ENCODE data around the gene C1orf167.
"Not testable (repeated sequence)": the region's sequence is repeated elsewhere in the genome, so short reads cannot be mapped to it uniquely, and the experiment has no call there.

The C1orf167 gene

GRCh38 chr1:11803924-11804665, 42.1 kb downstream of the C1orf167 start:
- not testable (repeated sequence) for DNase-seq

DNA sequence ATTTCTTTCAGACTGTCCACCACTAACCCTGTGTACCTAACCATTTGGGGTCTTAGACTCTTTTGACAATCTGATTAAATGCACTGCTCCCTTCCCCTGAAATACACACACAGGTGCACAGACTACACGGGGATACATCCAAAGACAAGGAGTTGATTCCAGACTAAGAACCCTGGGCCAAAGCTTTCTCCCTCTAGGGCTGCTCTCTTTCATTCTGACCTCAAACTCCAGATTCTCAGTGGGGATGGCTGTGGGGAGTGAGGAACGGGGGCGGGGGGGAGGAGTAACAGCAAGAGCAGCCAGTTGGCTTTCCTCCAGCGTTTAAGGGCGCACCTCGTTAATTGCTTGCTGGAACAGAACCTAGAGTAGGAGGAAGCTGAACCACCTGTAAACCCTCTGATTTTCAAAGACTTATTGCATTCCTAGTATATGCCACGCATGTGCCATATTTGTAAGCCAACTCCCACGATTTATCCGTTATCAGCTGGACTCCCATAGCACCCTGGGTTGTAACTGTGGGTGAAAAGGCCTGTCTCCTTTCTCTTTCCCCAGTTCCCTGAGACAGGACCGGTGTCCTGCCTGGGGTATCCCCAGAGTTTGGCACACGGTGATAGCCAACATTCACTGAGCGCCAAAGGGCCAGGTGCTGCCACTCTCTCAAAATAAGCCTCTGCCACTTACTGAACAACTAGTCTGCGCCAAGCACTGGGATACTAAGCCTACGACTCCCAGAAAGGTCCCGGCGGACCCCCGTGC, 42.9 kb downstream of the C1orf167 start:
- peak; percentile 22 for DNase-seq

- peak; percentile 99 for DNase-seq
Observed at GRCh38 chr1:11805422-11806306, 43.7 kb downstream of the C1orf167 start, which contains the start of the genes CLCN6 and MTHFR. TSS of gene CLCN6 (plus strand) at chr1:11806191. CDS start at chr1:11806263, 72 bp downstream. TSS of gene MTHFR (minus strand) at chr1:11805964. CDS start at chr1:11803116, 2,848 bp downstream.

DNA sequence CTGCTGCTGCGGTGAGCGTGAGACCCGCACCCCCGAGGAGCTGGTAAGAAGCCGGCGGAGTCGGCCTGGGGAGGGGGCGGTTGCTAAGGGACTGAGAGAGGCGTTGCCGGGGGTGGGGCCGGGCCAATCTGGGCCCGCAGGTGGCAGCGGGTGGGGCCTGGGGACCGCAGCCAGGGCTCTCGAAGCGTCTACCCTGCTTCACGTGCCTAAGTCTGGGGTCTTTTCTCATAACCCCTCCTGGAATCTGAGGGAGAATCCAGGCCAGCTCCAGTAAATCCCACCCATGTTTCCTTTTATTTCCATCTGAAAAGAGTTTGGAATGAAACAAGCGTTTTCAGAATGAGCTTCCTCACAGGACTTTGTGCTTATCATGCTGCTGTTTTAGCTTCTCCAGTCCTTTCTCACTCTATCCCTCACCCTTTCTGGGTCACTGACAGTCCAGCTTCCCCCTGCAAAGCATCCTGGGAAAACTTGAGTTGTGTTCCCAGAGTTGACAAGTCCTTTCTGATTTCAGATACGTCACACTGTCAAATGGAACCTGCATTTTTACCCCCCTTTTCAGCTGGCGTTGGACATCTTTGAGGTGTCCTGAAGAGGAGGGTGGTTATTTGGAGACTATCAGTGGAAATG, 44.4 kb downstream of the C1orf167 start:
- no peak for DNase-seq

DNA sequence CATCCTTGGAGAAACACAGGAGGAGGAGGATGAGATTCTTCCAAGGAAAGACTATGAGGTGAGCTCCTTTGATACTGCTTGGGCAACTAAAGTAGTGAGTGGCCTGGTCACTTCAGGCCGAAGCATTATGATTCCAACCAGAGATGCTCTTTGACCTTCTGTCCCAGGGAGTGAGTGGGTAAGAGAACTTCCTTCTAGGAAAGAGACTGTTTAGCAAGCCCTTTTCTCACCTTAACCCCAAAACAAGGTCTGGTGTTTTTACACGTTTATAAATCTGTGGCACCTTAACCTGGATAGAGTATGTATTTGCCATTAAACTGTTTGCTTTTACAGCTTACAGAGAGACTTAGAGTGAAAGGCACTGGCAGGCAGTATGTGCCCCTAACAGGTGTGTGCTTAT, 45.1 kb downstream of the C1orf167 start:
- no peak for DNase-seq

- DNase-seq, result no peak
Observed at GRCh38 chr1:11813021-11813420, 51.0 kb downstream of the C1orf167 start.

- no peak for DNase-seq
Observed at GRCh38 chr1:11817192-11817591, 55.2 kb downstream of the C1orf167 start.

DNA sequence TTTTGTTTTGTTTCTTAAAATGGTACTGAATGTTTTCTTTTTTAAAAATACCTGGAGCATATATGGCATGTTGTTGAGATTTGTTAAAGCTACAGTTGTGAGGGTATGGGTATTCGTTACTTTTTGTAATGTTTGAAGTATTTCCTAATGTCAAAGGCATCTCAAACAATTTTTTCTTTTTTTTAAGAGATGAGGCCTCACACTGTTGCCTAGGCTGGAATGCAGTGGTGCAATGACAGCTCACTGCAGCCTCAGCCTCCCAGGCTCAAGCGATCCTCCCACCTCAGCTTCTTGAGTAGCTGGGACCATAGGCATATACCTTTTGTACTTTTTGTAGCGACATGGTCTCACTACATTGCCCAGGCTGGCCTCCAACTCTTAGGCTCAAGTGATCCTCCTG, 60.1 kb downstream of the C1orf167 start:
- DNase-seq, result peak; percentile 14

DNA sequence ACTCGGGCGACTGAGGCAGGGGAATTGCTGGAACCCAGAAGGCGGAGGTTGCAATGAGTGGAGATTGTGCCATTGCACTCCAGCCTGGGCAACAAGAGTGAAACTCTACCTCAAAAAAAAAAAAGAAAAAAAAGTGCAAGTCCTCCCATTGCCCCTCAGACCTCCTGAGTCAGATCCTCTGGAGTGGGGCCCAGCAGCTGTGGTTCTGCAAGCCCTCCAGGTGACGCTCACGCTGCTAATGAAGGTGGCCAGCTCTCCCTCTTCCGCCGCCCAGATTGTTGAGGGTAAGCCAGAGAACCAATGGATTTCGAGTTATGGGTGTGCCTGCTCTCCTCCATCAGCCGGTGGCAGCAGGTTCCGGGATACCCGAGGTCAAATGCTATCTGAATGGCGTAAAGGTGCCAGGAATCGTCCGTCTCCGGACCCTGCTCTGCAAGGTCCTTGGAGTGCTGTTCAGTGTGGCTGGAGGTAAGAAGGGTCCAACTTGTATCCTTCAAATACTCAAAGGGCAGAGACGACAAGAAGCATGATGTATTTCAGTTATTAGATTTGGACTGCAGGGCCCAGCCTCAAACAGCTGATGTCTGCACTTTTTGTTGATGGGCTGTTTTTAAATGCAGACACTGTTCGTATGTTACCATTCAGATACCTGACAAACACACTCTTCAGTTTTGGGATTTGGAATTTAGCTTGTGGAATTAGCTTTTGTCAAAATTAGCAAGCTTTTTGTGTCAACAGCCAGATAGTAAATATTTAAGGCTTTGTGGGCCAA, 61.6 kb downstream of the C1orf167 start:
- no peak for DNase-seq

GRCh38 chr1:11825131-11825530, 63.1 kb downstream of the C1orf167 start:
- DNase-seq, result no peak

DNA sequence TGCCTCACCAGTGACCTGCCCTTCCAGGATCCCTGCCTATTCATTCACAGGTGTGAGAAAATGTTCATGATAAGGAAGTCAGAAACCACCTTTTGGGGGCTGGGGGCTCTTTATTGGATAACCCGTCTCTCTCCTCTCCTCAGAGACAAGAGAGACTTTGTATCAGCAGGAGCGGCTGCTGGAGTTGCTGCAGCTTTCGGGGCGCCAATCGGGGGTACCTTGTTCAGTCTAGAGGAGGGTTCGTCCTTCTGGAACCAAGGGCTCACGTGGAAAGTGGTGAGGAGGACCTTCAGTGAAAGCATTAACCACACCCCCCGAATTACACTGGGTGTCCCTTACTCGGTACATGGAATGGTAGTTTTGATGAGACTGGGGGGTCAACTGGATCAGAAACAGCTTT, 65.0 kb downstream of the C1orf167 start:
- DNase-seq, result no peak

DNA sequence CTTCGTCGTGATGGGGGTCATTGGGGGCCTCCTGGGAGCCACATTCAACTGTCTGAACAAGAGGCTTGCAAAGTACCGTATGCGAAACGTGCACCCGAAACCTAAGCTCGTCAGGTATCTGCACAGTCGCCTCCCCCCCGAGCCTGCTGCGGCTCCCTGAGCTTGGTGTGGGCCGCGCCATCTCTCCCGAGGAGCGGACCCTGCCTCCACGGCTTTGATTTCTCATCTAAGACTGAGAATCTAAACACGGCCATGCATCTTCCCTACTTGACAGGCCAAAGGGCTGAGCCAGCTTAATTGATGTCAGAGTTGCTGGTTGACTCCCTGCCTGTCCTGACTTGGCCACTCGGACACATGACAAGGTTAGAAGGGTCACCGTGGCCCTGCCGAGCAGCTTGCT, 66.5 kb downstream of the C1orf167 start:
- DNase-seq, result no peak

- no peak for DNase-seq
Observed at GRCh38 chr1:11831945-11832725, 70.1 kb downstream of the C1orf167 start.

- no peak for DNase-seq
Observed at GRCh38 chr1:11833497-11833896, 71.5 kb downstream of the C1orf167 start.

DNA sequence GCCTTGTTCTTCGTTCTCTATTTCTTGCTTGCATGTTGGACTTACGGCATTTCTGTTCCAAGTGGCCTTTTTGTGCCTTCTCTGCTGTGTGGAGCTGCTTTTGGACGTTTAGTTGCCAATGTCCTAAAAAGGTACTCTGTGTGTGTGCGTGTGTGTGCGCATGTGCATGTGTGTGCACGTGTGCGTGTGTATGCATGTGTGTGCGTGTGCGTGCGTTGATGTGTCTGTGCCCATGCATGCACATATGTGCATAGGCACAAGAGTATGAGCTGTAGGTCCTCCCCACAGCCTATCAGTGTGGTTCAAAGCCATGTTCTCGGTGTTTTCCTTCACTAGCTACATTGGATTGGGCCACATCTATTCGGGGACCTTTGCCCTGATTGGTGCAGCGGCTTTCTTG, 71.9 kb downstream of the C1orf167 start:
- DNase-seq, result no peak

GRCh38 chr1:11835441-11836225, 73.6 kb downstream of the C1orf167 start:
- no peak for DNase-seq

GRCh38 chr1:11836955-11837766, 75.2 kb downstream of the C1orf167 start:
- DNase-seq, result no peak

DNA sequence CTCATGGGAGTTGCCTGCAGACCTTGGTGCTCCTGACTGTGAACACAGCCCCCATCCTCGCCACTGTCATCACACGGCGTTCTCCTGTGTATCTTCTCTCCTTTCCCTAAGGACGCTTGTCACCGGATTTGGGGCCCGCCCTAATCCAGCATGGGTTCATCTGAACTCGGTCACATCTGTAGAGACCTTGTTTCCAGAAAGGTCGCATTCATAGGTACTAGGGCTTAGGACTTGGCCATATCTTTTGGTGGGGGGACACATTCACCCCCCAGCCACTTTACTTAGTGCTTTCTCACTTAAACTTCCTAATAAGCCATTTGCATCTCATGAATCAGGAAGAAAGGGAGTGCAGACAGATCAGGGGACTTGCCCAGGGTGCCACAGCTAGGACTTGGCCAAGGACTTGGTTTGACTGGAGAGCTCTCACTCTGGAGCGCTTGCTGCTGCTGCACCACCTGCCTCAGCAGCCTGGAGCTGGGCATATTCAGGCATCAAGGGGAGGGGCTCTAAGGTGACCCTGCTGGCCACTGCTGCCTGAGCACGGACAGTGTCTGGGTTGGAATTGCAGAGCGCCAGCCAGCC, 75.9 kb downstream of the C1orf167 start:
- no peak for DNase-seq

All from fibroblast of skin of right biceps (primary cell).